Ovary (tissue), 9 donors: ENCODE results near the gene FAM110D. TPM values are rescaled to one million over a fixed set of nuclear protein-coding genes. Genes with fewer than 3 reads are reported as not detected.

Experiments
- DNase-seq, 5 donors: peaks; one replicate each; pipeline ENCODE4 v3.0.0-alpha.2; 2019 to 2020
- H3K27ac ChIP-seq, 2 donors: fragments of 200-600 bp; one replicate each; pipeline versions ENCODE4 v1.5.1 to v1.8.0; 2019 to 2022
- H3K27me3 ChIP-seq: fragments of 200-600 bp; one replicate; pipeline ENCODE4 v1.8.0; 2022
- H3K36me3 ChIP-seq: fragments of 200-600 bp; sonication (generic); one replicate; pipeline ENCODE4 v1.5.1; 2019
- H3K4me1 ChIP-seq: one replicate; pipeline ENCODE4 v1.8.1; 2013; ENCODE audit warnings: mild to moderate bottlenecking, moderate library complexity; ENCODE audit not compliant: insufficient read depth
- H3K4me3 ChIP-seq: fragments of 200-600 bp; sonication (generic); one replicate; pipeline ENCODE4 v1.5.1; 2017
- H3K9me3 ChIP-seq, 2 donors: fragments of 200-600 bp in 1 of 2; sonication (generic) in 1 of 2; one replicate each; pipeline versions ENCODE4 v1.5.1 to v1.8.1; 2013 to 2019; ENCODE audit warnings: mild to moderate bottlenecking in 1 of 2, moderate library complexity in 1 of 2
- CTCF ChIP-seq, 3 donors: fragments of 450-650 bp in 2 of 3; fragments of 200-600 bp in 1 of 3; IDR thresholded peaks; one replicate each; pipeline versions ENCODE4 v1.5.1 to v1.8.0; 2016 to 2022; ENCODE audit warnings: antibody characterized with exemption in 3 of 3, mild to moderate bottlenecking in 1 of 3
- EP300 ChIP-seq: sonication (generic); formaldehyde crosslinking; IDR thresholded peaks from one replicate; pipeline ENCODE4 v1.6.1; 2017; ENCODE audit warnings: antibody characterized with exemption
- POLR2A ChIP-seq: fragments of 450-650 bp; IDR thresholded peaks from one replicate; pipeline ENCODE4 v1.6.1; 2017; ENCODE audit warnings: antibody characterized with exemption, mild to moderate bottlenecking, moderate library complexity
- WGBS, 3 donors: extraction: QIAGEN DNeasy Blood & Tissue Kit in 1 of 3; methylation state at CpG; one replicate each; pipeline versions ENCODE4 v1.1.5 to v1.1.7; 2013 to 2017; 5-methylcytosine and 5-hydroxymethylcytosine counted together
- intact Hi-C, 4 donors: fragments of 100-400 bp; cut with DNase I; formaldehyde crosslinking; loops; one replicate each; pipeline versions ENCODE4 v1.11.0 to v1.15.1; 2022 to 2023
- polyA plus RNA-seq, 2 donors: library from polyadenylated mRNA; stranded (reverse); fragments of 200-250 nt in 1 of 2; fragments of 350-450 nt in 1 of 2; fragmentation: Illumina TruSeq in 1 of 2; extraction: RNeasy Lipid Tissue Mini Kit (QIAGEN cat#74804) in 1 of 2; gene quantifications; one replicate each; pipeline ENCODE4 v1.2.3, GENCODE V29; 2013 to 2014
- total RNA-seq, 7 donors: library from RNA; depleted of rRNA in 2 of 7; stranded (reverse); fragments of >200 nt in 2 of 7; fragmentation: NEBNext Ultra II Directional in 3 of 7; extraction: Animal tissue kit (Norgen Biotek cat#: 25700) in 3 of 7; gene quantifications; one replicate each; pipeline versions ENCODE4 v1.1.0 to v1.2.4, GENCODE V29; 2016 to 2023
- donor health status: DM: no; HTN: no; CAD: no; lungs with moderate emphysema.
- donor health status: DM: no; HTN: no; CAD: no.
- donor health status: Bipolar disorder and iron deficiency.
- donor health status: DM: yes; HTN: yes; CAD: no.
- donor health status: DM: no; HTN: no; CAD: no.
- donor health status: DM: yes; HTN: yes; CAD: no.

The FAM110D gene
- total and polyA plus RNA-seq, 9 donors: 0.91 to 4.9 (median 2.1) TPM

- no peak overlapping the region for H3K4me3 ChIP-seq
- no peaks in the 10 kb centered on the region for H3K36me3 ChIP-seq
- H3K4me1 ChIP-seq: no peaks in the 10 kb centered on the region
- intact Hi-C loops: no loop called here
- no peaks in the 10 kb centered on the region for H3K27me3 ChIP-seq
- H3K9me3 ChIP-seq: no peaks in the 10 kb centered on the region
- TF ChIP-seq POLR2A: no peak
- TF ChIP-seq EP300: no peak
- no peak for TF ChIP-seq CTCF (IDR thresholded peaks at IDR 0.05)
- 47 to 50% (median 48%) methylated on average over 1 of the region's 1 CpG for WGBS, 3 donors
- H3K27ac ChIP-seq: no peak overlapping the region
- no peak for DNase-seq
Observed at GRCh38 chr1:26130695-26131094, 28.2 kb upstream of the FAM110D start.

- DNase-seq: no peak
- no peaks in the 10 kb centered on the region for H3K4me1 ChIP-seq
- H3K9me3 ChIP-seq: no peaks in the 10 kb centered on the region
- intact Hi-C loops: no loop called here
- no peak for TF ChIP-seq POLR2A
- TF ChIP-seq EP300: no peak
- TF ChIP-seq CTCF (IDR thresholded peaks at IDR 0.05): no peak
- H3K27me3 ChIP-seq: no peaks in the 10 kb centered on the region
- no peaks in the 10 kb centered on the region for H3K36me3 ChIP-seq
- WGBS, 3 donors: 76 to 81% (median 78%) methylated on average over 5 of the region's 5 CpGs
- no peak overlapping the region for H3K4me3 ChIP-seq
- no peak overlapping the region for H3K27ac ChIP-seq
Observed at GRCh38 chr1:26132128-26132833, 26.6 kb upstream of the FAM110D start.

GRCh38 chr1:26132834-26133167 is 26.1 kb upstream of the FAM110D start:
- Histone ChIP-seq H3K36me3 (no peaks in the 10 kb centered on the region), H3K4me3 (no peak overlapping the region), H3K9me3 (no peaks in the 10 kb centered on the region), H3K27ac (no peak overlapping the region), H3K27me3 (no peaks in the 10 kb centered on the region), H3K4me1 (no peaks in the 10 kb centered on the region)
- intact Hi-C loops: no loop called here
- WGBS, 3 donors: 87 to 92% (median 87%) methylated on average over 2 of the region's 2 CpGs
- DNase-seq: no peak
- TF ChIP-seq EP300 (no peak), POLR2A (no peak), CTCF (IDR thresholded peaks at IDR 0.05) (no peak)

GRCh38 chr1:26134466-26134865 is 24.4 kb upstream of the FAM110D start:
- Histone ChIP-seq H3K36me3 (no peaks in the 10 kb centered on the region), H3K4me3 (no peak overlapping the region), H3K4me1 (no peaks in the 10 kb centered on the region), H3K9me3 (no peaks in the 10 kb centered on the region), H3K27me3 (no peaks in the 10 kb centered on the region), H3K27ac (no peak overlapping the region)
- DNase-seq: no peak
- no peak for TF ChIP-seq POLR2A
- TF ChIP-seq CTCF (IDR thresholded peaks at IDR 0.05): no peak
- no peak for TF ChIP-seq EP300
- intact Hi-C loops: no loop called here
- WGBS, 3 donors: 83 to 90% (median 88%) methylated on average over 3 of the region's 3 CpGs
